Keratinocyte (primary cell): ENCODE data around the gene FAM53B. TPM values are rescaled to one million over a fixed set of nuclear protein-coding genes. Genes with fewer than 3 reads are reported as not detected.

Source experiments
- DNase-seq: peaks from one replicate; pipeline ENCODE4 v3.0.0-alpha.2; 2011; ENCODE audit warnings: low read depth, missing footprints, low spot score
- FAIRE-seq: peaks from 2 replicates; lab custom pipeline; 2011; peaks lifted over from hg19 to GRCh38; lab: Jason Lieb, UNC
- H2AFZ ChIP-seq: 2 replicates; pipeline ENCODE4 v1.6.0; 2012; ENCODE audit warnings: low read length, control low read depth, inconsistent platforms; ENCODE audit not compliant: control insufficient read depth
- H3K27ac ChIP-seq: 2 replicates; pipeline ENCODE4 v1.5.1; 2011; ENCODE audit warnings: low read length; ENCODE audit not compliant: control insufficient read depth, insufficient read depth
- H3K27me3 ChIP-seq: 3 replicates; pipeline ENCODE4 v1.6.0; 2011; ENCODE audit warnings: low read length; ENCODE audit not compliant: control insufficient read depth, insufficient read depth; ENCODE audit errors: extremely low read depth
- H3K36me3 ChIP-seq, 2 experiments: 2 replicates in 1 of 2; 3 replicates in 1 of 2; pipeline ENCODE4 v1.5.1; 2011; ENCODE audit warnings: low read length in 2 of 2, mild to moderate bottlenecking in 1 of 2; ENCODE audit not compliant: control insufficient read depth in 2 of 2, insufficient read depth in 2 of 2; ENCODE audit errors: extremely low read depth in 1 of 2
- H3K4me1 ChIP-seq: 3 replicates; pipeline ENCODE4 v1.5.1; 2011; ENCODE audit warnings: low read length; ENCODE audit not compliant: control insufficient read depth, insufficient read depth; ENCODE audit errors: extremely low read depth
- H3K4me2 ChIP-seq: 3 replicates; pipeline ENCODE4 v1.6.0; 2011; ENCODE audit warnings: low read depth, low read length; ENCODE audit not compliant: control insufficient read depth, insufficient read depth; ENCODE audit errors: extremely low read depth
- H3K4me3 ChIP-seq, 3 experiments: fragments of 200-600 bp in 1 of 3; sonication (generic) in 1 of 3; 2 replicates in 2 of 3; 3 replicates in 1 of 3; pipeline ENCODE4 v1.5.1; 2011 to 2016; ENCODE audit warnings: low read length in 3 of 3, mild to moderate bottlenecking in 3 of 3, control low read depth in 2 of 3, inconsistent platforms in 1 of 3, low read depth in 1 of 3, mixed read lengths in 1 of 3, mixed run types in 1 of 3, moderate library complexity in 1 of 3; ENCODE audit not compliant: control insufficient read depth in 2 of 3, insufficient read depth in 2 of 3; ENCODE audit errors: extremely low read depth in 1 of 3
- H3K79me2 ChIP-seq: 2 replicates; pipeline ENCODE4 v1.6.0; 2012; ENCODE audit warnings: low read length; ENCODE audit not compliant: control insufficient read depth, insufficient read depth
- H3K9ac ChIP-seq: 3 replicates; pipeline ENCODE4 v1.6.0; 2011; ENCODE audit warnings: low read length; ENCODE audit not compliant: control insufficient read depth, insufficient read depth; ENCODE audit errors: extremely low read depth
- H3K9me1 ChIP-seq: 3 replicates; pipeline ENCODE4 v1.6.0; 2011; ENCODE audit warnings: low read length; ENCODE audit not compliant: control insufficient read depth, insufficient read depth; ENCODE audit errors: extremely low read depth
- H3K9me3 ChIP-seq: 2 replicates; pipeline ENCODE4 v1.5.1; 2012; ENCODE audit warnings: low read depth, low read length; ENCODE audit not compliant: control insufficient read depth
- H4K20me1 ChIP-seq: 3 replicates; pipeline ENCODE4 v1.6.0; 2011; ENCODE audit warnings: low read length; ENCODE audit not compliant: control insufficient read depth, insufficient read depth; ENCODE audit errors: extremely low read depth
- CTCF ChIP-seq, 3 experiments: IDR thresholded peaks in 1 of 3; conservative IDR thresholded peaks in 1 of 3; optimal IDR thresholded peaks in 1 of 3; 2 replicates in 2 of 3; 3 replicates in 1 of 3; pipeline versions ENCODE3 to v1.5.1; 2011; ENCODE audit warnings: low read length in 3 of 3, mild to moderate bottlenecking in 3 of 3, moderate library complexity in 2 of 3, control low read depth in 1 of 3, inconsistent platforms in 1 of 3; ENCODE audit not compliant: insufficient read depth in 2 of 3; ENCODE audit errors: extremely low read depth in 1 of 3
- EZH2 ChIP-seq: IDR thresholded peaks from one replicate; pipeline ENCODE4 v1.6.1; 2012; ENCODE audit warnings: inconsistent platforms, mild to moderate bottlenecking, low read length, moderate library complexity
- dilution Hi-C: fragments of 300-500 bp; cut with MboI; formaldehyde crosslinking; loops from one replicate; pipeline ENCODE4 v1.7.0; 2020; ENCODE audit warnings: low sequenced_read_pairs; ENCODE audit not compliant: extremely low pct_ligation_motif_present
- polyA plus RNA-seq, 5 experiments: library from polyadenylated mRNA; depleted of rRNA in 3 of 5; stranded (reverse) in 3 of 5; stranded (forward) in 1 of 5; unstranded in 1 of 5; fragments of >200 nt; gene quantifications; 1 replicate in 1 of 5; 2 replicates in 3 of 5; 3 replicates in 1 of 5; pipeline versions ENCODE4 v1.2.1 to v1.2.3, GENCODE V29; 2011 to 2012; ENCODE audit warnings: missing spikeins in 2 of 5, low read depth in 1 of 5, low replicate concordance in 1 of 5

Gene FAM53B
- polyA plus RNA-seq, 1 donor (not counting 4 experiments of a cell fraction or from before 2014, with no cell fraction given): 8.6 TPM

- dilution Hi-C loops: no loop called here
- no peaks in the 10 kb centered on the region for H3K9me1 ChIP-seq
- peaks cover 3% of the 10 kb centered on the region for H3K27me3 ChIP-seq
- H3K9ac ChIP-seq: no peak overlapping the region
- H3K79me2 ChIP-seq: no peaks in the 10 kb centered on the region
- H2AFZ ChIP-seq: no peak overlapping the region
- no peak overlapping the region for H3K27ac ChIP-seq
- no peaks in the 10 kb centered on the region for H3K9me3 ChIP-seq
- no peaks in the 10 kb centered on the region for H4K20me1 ChIP-seq
- no peak for FAIRE-seq
- no peak for TF ChIP-seq EZH2
- H3K36me3 ChIP-seq: no peaks in the 10 kb centered on the region
- no peak overlapping the region for H3K4me3 ChIP-seq
- no peak overlapping the region for H3K4me2 ChIP-seq
- no peak for DNase-seq
- no peaks in the 10 kb centered on the region for H3K4me1 ChIP-seq
Measured at GRCh38 chr10:124601016-124601415, 143.2 kb downstream of the FAM53B start.

GRCh38 chr10:124600051-124600880, 143.9 kb downstream of the FAM53B start:
- no peak overlapping the region for H3K4me3 ChIP-seq
- DNase-seq (no peak), FAIRE-seq (no peak)
- no peaks in the 10 kb centered on the region for H3K9me1 ChIP-seq
- no peak overlapping the region for H3K4me2 ChIP-seq
- no peaks in the 10 kb centered on the region for H3K36me3 ChIP-seq
- dilution Hi-C loops: no loop called here
- H3K27me3 ChIP-seq: peaks cover 3% of the 10 kb centered on the region
- TF ChIP-seq EZH2 (no peak), CTCF (optimal IDR thresholded peaks at IDR 0.05 in 1 of 3, IDR thresholded peaks at IDR 0.05 in 1 of 3, conservative IDR thresholded peaks at IDR 0.05 in 1 of 3; ENCODE audit: extremely low read depth in 1 of 3, insufficient read depth in 2 of 3, low read length in 3 of 3) (no peak)
- no peaks in the 10 kb centered on the region for H3K4me1 ChIP-seq
- no peak overlapping the region for H3K9ac ChIP-seq
- no peak overlapping the region for H3K27ac ChIP-seq
- no peaks in the 10 kb centered on the region for H3K79me2 ChIP-seq
- no peak overlapping the region for H2AFZ ChIP-seq
- H4K20me1 ChIP-seq: no peaks in the 10 kb centered on the region
- H3K9me3 ChIP-seq: no peaks in the 10 kb centered on the region
